ENCODE results near the gene EGLN2.
"Not testable (repeated sequence)": the region's sequence is repeated elsewhere in the genome, so short reads cannot be mapped to it uniquely, and the experiment has no call there.

EGLN2 gene

GRCh38 chr19:40798683-40799557 is at the start of gene EGLN2:
TSS of gene EGLN2 (plus strand) at chr19:40799191. CDS start at chr19:40800573, 1,382 bp downstream.
- peak; percentile 86 to 87 for ATAC-seq

GRCh38 chr19:40750058-40750873 is 48.7 kb upstream of the EGLN2 start, which contains the start of gene ACTMAP:
TSS of gene ACTMAP (minus strand) at chr19:40750477. CDS start at chr19:40749803, 674 bp downstream.
- peak; percentile 88 to 91 for ATAC-seq

GRCh38 chr19:40750874-40751537 is 48.0 kb upstream of the EGLN2 start, which contains the start of gene SNRPA:
TSS of gene SNRPA (plus strand) at chr19:40751203. CDS start at chr19:40751409, 206 bp downstream.
- peak; percentile 69 to 75 for ATAC-seq

- ATAC-seq = no peak
Observed at GRCh38 chr19:40752257-40752781, 46.7 kb upstream of the EGLN2 start.

- ATAC-seq = peak in 1 of 2 donors; percentile 4
Observed at GRCh38 chr19:40754611-40755247, 44.3 kb upstream of the EGLN2 start.

GRCh38 chr19:40755248-40755624 is 43.8 kb upstream of the EGLN2 start:
- ATAC-seq = no peak

- ATAC-seq = no peak
Observed at GRCh38 chr19:40755791-40756190, 43.2 kb upstream of the EGLN2 start.

GRCh38 chr19:40756502-40757110 is 42.4 kb upstream of the EGLN2 start:
- no peak for ATAC-seq

- ATAC-seq = no peak
Observed at GRCh38 chr19:40758491-40758890, 40.5 kb upstream of the EGLN2 start.

- no peak for ATAC-seq
Observed at GRCh38 chr19:40759352-40759751, 39.6 kb upstream of the EGLN2 start.

- no peak for ATAC-seq
Observed at GRCh38 chr19:40762754-40763470, 36.1 kb upstream of the EGLN2 start.

GRCh38 chr19:40763526-40763925 is 35.5 kb upstream of the EGLN2 start:
- no peak for ATAC-seq

- ATAC-seq = no peak
Observed at GRCh38 chr19:40763963-40764362, 35.0 kb upstream of the EGLN2 start.

GRCh38 chr19:40766385-40766784 is 32.6 kb upstream of the EGLN2 start:
- ATAC-seq = not testable (repeated sequence)

- no peak for ATAC-seq
Observed at GRCh38 chr19:40768869-40769268, 30.1 kb upstream of the EGLN2 start.

- not testable (repeated sequence) for ATAC-seq
Observed at GRCh38 chr19:40771101-40771862, 27.7 kb upstream of the EGLN2 start.

GRCh38 chr19:40774916-40775631 is 23.9 kb upstream of the EGLN2 start, which contains the start of gene MIA:
TSS of gene MIA (plus strand) at chr19:40775521. CDS start at chr19:40775543, 22 bp downstream.
- no peak for ATAC-seq

- no peak for ATAC-seq
Observed at GRCh38 chr19:40775632-40776022, 23.4 kb upstream of the EGLN2 start.

- ATAC-seq = no peak
Observed at GRCh38 chr19:40776364-40776763, 22.6 kb upstream of the EGLN2 start.

All from activated CD4-positive, CD25-positive, alpha-beta regulatory T cell treated with anti-CD3 and anti-CD28 coated beads, Interleukin-2, amount 50 U/mL, for 24 hours (primary cell).